HepG2 (cell line): ENCODE results near the gene MIS18BP1. TPM values are rescaled to one million over a fixed set of nuclear protein-coding genes. Genes with fewer than 3 reads are reported as not detected.

Experiments
- CENPT ChIP-seq: sonication (generic); formaldehyde crosslinking; IDR thresholded peaks from 2 replicates; pipeline ENCODE4 v1.8.0; 2022; ENCODE audit warnings: low read depth, mild to moderate bottlenecking, moderate library complexity, missing genetic modification reagents
- GABPA ChIP-seq, 2 experiments: IDR thresholded peaks; 2 replicates each; pipeline ENCODE4 v1.6.1; 2011 to 2016; ENCODE audit warnings: low read depth in 2 of 2, low read length in 1 of 2, missing biosample characterization in 1 of 2, missing genetic modification characterization in 1 of 2
- GTF2F1 ChIP-seq: fragments of 150-350 bp; IDR thresholded peaks from 2 replicates; pipeline ENCODE4 v1.6.1; 2014; ENCODE audit warnings: low read length
- HNRNPH1 ChIP-seq: fragments of 200-400 bp; formaldehyde crosslinking; optimal IDR thresholded peaks from 2 replicates; pipeline ENCODE3; 2017; ENCODE audit warnings: mild to moderate bottlenecking, low read depth, low read length
- KDM6A ChIP-seq: IDR thresholded peaks from 2 replicates; pipeline ENCODE4 v1.6.1; 2016; ENCODE audit warnings: low read depth
- KLF16 ChIP-seq, 2 experiments: sonication (generic) in 1 of 2; formaldehyde crosslinking in 1 of 2; IDR thresholded peaks; 2 replicates each; pipeline versions ENCODE4 v1.6.1 to v1.8.0; 2016 to 2023; ENCODE audit warnings: missing genetic modification reagents in 2 of 2, missing compliant biosample characterization in 1 of 2
- MAF1 ChIP-seq: sonication (generic); formaldehyde crosslinking; IDR thresholded peaks from 2 replicates; pipeline ENCODE4 v1.5.0; 2020; ENCODE audit warnings: missing genetic modification reagents, borderline replicate concordance
- MIER3 ChIP-seq: IDR thresholded peaks from 2 replicates; pipeline ENCODE4 v1.6.1; 2016; ENCODE audit warnings: missing compliant biosample characterization, borderline replicate concordance
- MTA1 ChIP-seq: sonication (generic); formaldehyde crosslinking; IDR thresholded peaks from 2 replicates; pipeline ENCODE4 v1.4.0; 2020; ENCODE audit warnings: missing genetic modification reagents, mild to moderate bottlenecking, borderline replicate concordance
- MXD4 ChIP-seq: IDR thresholded peaks from 2 replicates; pipeline ENCODE4 v1.6.1; 2016; ENCODE audit warnings: mild to moderate bottlenecking, missing biosample characterization, missing genetic modification reagents
- PAF1 ChIP-seq: IDR thresholded peaks from 2 replicates; pipeline ENCODE4 v1.6.1; 2016; ENCODE audit warnings: missing genetic modification reagents, missing compliant biosample characterization
- PHB2 ChIP-seq: fragments of 450-650 bp; IDR thresholded peaks from 2 replicates; pipeline ENCODE4 v1.6.1; 2018; ENCODE audit not compliant: partially characterized antibody
- SNAPC4 ChIP-seq: sonication (generic); formaldehyde crosslinking; IDR thresholded peaks from 2 replicates; pipeline ENCODE4 v1.4.0; 2020; ENCODE audit warnings: mild to moderate bottlenecking, missing genetic modification reagents
- THAP11 ChIP-seq: IDR thresholded peaks from 2 replicates; pipeline ENCODE4 v1.6.1; 2016; ENCODE audit warnings: missing biosample characterization, missing genetic modification reagents
- THAP8 ChIP-seq: sonication (generic); formaldehyde crosslinking; IDR thresholded peaks from 2 replicates; pipeline ENCODE4 v1.5.1; 2020; ENCODE audit warnings: missing genetic modification reagents, mild to moderate bottlenecking, borderline replicate concordance
- XBP1 ChIP-seq: sonication (generic); formaldehyde crosslinking; IDR thresholded peaks from 2 replicates; pipeline ENCODE4 v1.5.0; 2020; ENCODE audit warnings: missing genetic modification reagents
- YEATS2 ChIP-seq: sonication (generic); formaldehyde crosslinking; IDR thresholded peaks from 2 replicates; pipeline ENCODE4 v1.4.0; 2020; ENCODE audit warnings: missing genetic modification reagents, borderline replicate concordance
- ZNF512B ChIP-seq: sonication (generic); formaldehyde crosslinking; IDR thresholded peaks from 2 replicates; pipeline ENCODE4 v1.5.1; 2020; ENCODE audit warnings: missing genetic modification reagents, mild to moderate bottlenecking, borderline replicate concordance
- ZNF710 ChIP-seq: sonication (generic); formaldehyde crosslinking; IDR thresholded peaks from 2 replicates; pipeline ENCODE4 v1.5.0; 2020; ENCODE audit warnings: mild to moderate bottlenecking, missing genetic modification reagents, borderline replicate concordance
- polyA plus RNA-seq, 8 experiments: library from polyadenylated mRNA; depleted of rRNA in 3 of 8; stranded (reverse) in 7 of 8; unstranded in 1 of 8; fragments of >200 nt; fragmentation: Illumina TruSeq in 4 of 8; extraction: Trizol in 4 of 8; gene quantifications; 2 replicates each; pipeline versions ENCODE4 v1.2.1 to v1.2.3, GENCODE V29; 2011 to 2016; ENCODE audit warnings: low read depth in 4 of 8, missing spikeins in 1 of 8, mixed read lengths in 1 of 8; ENCODE audit not compliant: insufficient read depth in 1 of 8
- total RNA-seq, 5 experiments: library from RNA; depleted of rRNA; stranded (reverse); fragments of >200 nt; fragmentation: Illumina TruSeq; extraction: Trizol; gene quantifications; 2 replicates each; pipeline ENCODE4 v1.2.3, GENCODE V29; 2016; ENCODE audit warnings: low read depth in 1 of 5

Gene MIS18BP1
- total and polyA plus RNA-seq, 2 of the 13 experiments (the other 11 are each of a cell fraction or from before 2014, with no cell fraction given): 9.5 to 36.4 TPM

GRCh38 chr14:45253070-45253753 lies at the start of gene MIS18BP1 (continued):
- TF ChIP-seq SNAPC4 (peak; percentile 94), GABPA (IDR thresholded peaks at IDR 0.05; ENCODE audit: low read depth, low read length) (0 out of 2 replicates have a peak, but pooled peaks have one; percentile 21), GABPA (CRISPR knock-in tag; IDR thresholded peaks at IDR 0.05; ENCODE audit: low read depth) (peak; percentile 75), MIER3 (CRISPR knock-in tag) (peak; percentile 51; the same call in 1 of the 2 replicates), XBP1 (peak; percentile 82; the same call in 1 of the 2 replicates), THAP8 (0 out of 2 replicates have a peak, but pooled peaks have one; percentile 67), MAF1 (no peak; the same call in 1 of the 2 replicates), MTA1 (CRISPR knock-in tag) (peak; percentile 99), CENPT (CRISPR knock-in tag) (peak; percentile 93; the same call in 1 of the 2 replicates), MXD4 (CRISPR knock-in tag) (peak; percentile 86), THAP11 (CRISPR knock-in tag) (peak; percentile 91), YEATS2 (CRISPR knock-in tag) (peak; percentile 94), PHB2 (no peak), PAF1 (CRISPR knock-in tag) (no peak), ZNF512B (CRISPR knock-in tag) (no peak), ZNF710 (peak; percentile 87), KLF16 (CRISPR knock-in tag; IDR thresholded peaks at IDR 0.05) (peak in 1 of 2 experiments; percentile 86; a peak in 1 of 4 replicates), GTF2F1 (no peak), HNRNPH1 (no peak), KDM6A (CRISPR knock-in tag) (no peak)
